Activated CD4-positive, alpha-beta T cell treated with anti-CD3 and anti-CD28 coated beads, Interleukin-2, amount 50 U/mL, for 24 hours (primary cell): ENCODE results near the gene SIAH3.

Experiments
- DNase-seq, 2 donors: peaks; one replicate each; pipeline ENCODE4 v3.0.0-alpha.2; 2020; ENCODE audit warnings: low read depth in 1 of 2, low spot score in 1 of 2

Gene SIAH3

GRCh38 chr13:45744979-45745378, 106.6 kb downstream of the SIAH3 start:
- no peak for DNase-seq

- no peak for DNase-seq
These were observed 108.6 kb downstream of the SIAH3 start for GRCh38 chr13:45742985-45743384.

DNA sequence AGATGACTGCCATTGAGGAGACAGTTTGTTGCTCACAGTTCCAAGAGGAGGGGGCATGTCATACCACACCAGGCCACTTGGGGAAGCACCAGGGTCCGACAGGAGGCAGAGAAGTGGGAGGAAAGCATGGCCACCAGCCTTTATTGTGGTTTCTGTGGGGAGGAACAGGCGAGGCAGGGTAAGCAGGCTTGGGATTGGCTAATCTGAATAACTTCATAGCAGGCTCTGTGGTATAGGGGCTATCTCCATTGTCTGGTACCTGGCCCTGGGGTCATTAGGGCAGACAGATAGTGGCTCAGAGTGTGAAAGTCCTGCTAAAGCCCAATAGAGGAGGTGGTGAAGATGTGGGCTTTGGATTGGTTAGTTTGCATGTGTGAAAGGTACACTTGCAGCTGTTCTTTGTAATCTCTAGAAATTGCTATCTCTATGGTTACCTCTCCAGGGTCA, 114.0 kb downstream of the SIAH3 start:
- no peak for DNase-seq

- no peak for DNase-seq
These were observed 118.2 kb downstream of the SIAH3 start for GRCh38 chr13:45733361-45733760.

GRCh38 chr13:45732916-45733315, 118.6 kb downstream of the SIAH3 start:
- DNase-seq, result no peak

DNA sequence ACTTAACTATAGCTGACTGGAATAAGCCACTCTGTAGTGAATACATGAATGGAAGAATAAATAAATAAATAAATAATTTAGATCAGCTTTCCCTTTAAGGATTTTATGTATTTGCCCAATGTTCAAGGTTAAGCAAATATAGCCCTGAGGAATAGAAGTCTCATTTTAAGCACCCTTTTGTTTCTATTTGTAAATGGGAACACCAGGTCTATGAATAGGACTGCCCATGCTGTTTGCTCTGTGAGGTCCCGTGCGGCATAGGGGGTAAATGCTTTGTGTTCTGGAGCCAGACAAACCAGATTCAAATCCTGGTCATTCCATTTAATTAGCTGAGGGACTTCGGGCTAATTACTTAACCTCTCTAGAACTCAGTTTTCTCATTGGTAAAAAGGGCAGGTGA, 120.1 kb downstream of the SIAH3 start:
- DNase-seq, result no peak

DNA sequence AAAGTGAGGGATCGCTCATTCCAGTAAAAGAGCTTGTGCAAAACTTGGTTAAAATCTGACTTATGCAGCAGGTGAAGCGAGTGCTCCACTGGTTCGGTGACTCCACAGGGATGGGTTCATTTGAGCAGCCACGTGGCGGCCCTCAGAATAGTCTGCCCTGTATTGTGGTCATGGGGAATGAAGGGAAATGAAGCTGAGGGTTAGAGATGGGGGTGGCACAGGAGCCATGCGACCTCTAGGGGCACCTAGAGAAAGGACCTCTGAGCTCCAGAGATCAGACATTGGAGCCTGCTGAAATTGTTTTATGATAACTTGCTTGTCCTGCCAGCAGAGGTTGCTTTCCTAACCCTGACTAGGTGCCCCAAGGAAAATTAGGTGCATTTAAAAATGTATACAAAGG, 122.8 kb downstream of the SIAH3 start:
- DNase-seq, result no peak
